ENCODE results near the gene PHF21B. TPM values are rescaled to one million over a fixed set of nuclear protein-coding genes. Genes with fewer than 3 reads are reported as not detected.
"Not testable (repeated sequence)": the region's sequence is repeated elsewhere in the genome, so short reads cannot be mapped to it uniquely, and the experiment has no call there.

The PHF21B gene
- total RNA-seq, 1 donor from 2014 or later = 1.6 TPM

- intact Hi-C loops (cut with DNase I) = no loop called here
- ATAC-seq = no peak
- DNase-seq (ENCODE audit: low spot score) = no peak
These were observed 81.0 kb downstream of the PHF21B start for GRCh38 chr22:44928711-44929358.

- ATAC-seq (no peak), DNase-seq (ENCODE audit: low spot score) (no peak)
- intact Hi-C loops (cut with DNase I) = no loop called here
These were observed 81.7 kb downstream of the PHF21B start for GRCh38 chr22:44928136-44928463.

- DNase-seq (ENCODE audit: low spot score) (no peak), ATAC-seq (no peak)
- intact Hi-C loops (cut with DNase I) = no loop called here
These were observed 82.2 kb downstream of the PHF21B start for GRCh38 chr22:44927463-44928135.

DNA sequence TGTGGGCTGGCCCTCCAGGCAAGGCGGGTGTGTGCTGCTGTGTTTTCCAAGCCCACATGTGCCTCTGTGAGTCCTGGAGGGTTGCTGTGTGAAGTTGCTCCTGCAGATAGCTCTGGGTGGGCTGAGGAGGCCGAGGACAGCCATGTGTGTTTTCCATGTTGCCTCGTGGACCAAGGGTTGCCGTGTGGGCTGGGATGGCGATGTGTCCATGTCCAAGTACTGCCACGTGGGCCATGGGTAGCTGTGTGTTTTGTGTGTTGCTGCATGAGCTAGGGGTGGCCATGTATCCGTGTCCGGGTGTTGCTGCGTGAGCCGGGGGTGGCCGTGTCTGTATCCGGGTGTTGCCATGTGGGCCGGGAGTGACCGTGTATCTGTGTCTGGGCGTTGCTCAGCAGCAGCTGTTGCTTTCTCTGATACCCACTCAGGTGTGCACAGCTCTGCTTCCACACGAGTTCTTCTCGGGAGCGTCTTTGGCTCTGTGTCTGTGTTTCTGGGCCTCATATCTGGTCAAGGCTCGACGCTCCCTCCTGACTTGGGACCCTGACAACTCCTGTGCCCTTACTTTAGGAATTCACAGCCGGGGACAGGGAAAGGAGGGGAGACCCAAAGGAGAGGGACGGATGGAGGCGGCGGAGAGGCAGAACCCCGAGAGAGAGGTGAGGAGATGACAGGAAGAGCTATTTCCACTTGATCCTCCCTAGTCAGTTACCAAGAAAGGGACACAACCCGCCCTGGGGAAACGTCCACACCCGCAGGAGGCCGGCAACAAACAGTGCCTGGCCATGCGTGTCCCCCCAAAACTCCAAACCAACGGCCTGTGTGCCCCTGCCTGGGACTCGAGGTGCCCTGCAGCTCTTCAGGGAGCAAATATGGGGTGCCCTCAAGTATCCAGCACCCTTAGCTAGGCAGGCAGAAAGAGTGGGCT is 83.1 kb downstream of the PHF21B start:
- intact Hi-C loops (cut with DNase I) = no loop called here
- DNase-seq (ENCODE audit: low spot score) (no peak), ATAC-seq (no peak)

- ATAC-seq (no peak), DNase-seq (ENCODE audit: low spot score) (no peak)
- intact Hi-C loops (cut with DNase I) = no loop called here
These were observed 83.7 kb downstream of the PHF21B start for GRCh38 chr22:44926124-44926475.

DNA sequence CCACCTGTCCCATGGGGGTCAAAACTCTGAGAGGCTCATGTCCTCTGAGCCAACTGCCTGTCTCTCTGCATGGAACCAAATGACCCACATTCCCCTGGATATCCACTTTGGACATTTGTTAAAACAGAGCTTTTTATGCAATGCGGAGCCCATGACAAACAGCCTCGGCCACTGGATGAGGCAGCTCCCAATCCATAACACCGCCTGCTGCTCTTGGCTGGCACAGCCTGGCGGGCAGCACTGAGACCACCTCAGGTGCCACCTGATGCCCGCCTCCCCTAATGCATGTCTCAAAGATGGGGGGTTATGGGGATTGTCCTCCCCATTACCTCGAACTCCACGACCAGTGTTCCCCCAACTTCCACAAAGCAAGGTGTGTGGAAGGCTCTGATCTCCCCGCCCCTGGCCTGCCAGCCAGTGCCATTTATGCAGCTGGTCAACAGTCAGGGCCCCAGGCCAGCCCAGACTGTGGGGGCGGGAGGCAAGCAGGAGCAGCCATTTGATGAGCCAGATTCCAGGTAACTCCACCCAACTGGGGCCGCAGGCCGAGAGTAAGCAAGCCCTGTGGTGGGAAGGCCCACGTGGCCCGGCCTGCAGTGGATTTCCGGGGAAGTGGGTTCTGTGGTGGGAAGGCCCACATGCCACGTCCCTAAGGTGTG is 84.2 kb downstream of the PHF21B start:
- no peak for DNase-seq (ENCODE audit: low spot score)
- intact Hi-C loops (cut with DNase I) = no loop called here
- no peak for ATAC-seq

- no peak for DNase-seq (ENCODE audit: low spot score)
- ATAC-seq = no peak
- intact Hi-C loops (cut with DNase I) = no loop called here
These were observed 85.1 kb downstream of the PHF21B start for GRCh38 chr22:44924710-44925109.

- DNase-seq (ENCODE audit: low spot score) = no peak
- intact Hi-C loops (cut with DNase I) = no loop called here
- no peak for ATAC-seq
These were observed 85.7 kb downstream of the PHF21B start for GRCh38 chr22:44924098-44924497.

- ATAC-seq; intact Hi-C loops (cut with DNase I): not testable (repeated sequence)
- DNase-seq (ENCODE audit: low spot score) = peak; percentile 28
These were observed 88.0 kb downstream of the PHF21B start for GRCh38 chr22:44921766-44922165.

DNA sequence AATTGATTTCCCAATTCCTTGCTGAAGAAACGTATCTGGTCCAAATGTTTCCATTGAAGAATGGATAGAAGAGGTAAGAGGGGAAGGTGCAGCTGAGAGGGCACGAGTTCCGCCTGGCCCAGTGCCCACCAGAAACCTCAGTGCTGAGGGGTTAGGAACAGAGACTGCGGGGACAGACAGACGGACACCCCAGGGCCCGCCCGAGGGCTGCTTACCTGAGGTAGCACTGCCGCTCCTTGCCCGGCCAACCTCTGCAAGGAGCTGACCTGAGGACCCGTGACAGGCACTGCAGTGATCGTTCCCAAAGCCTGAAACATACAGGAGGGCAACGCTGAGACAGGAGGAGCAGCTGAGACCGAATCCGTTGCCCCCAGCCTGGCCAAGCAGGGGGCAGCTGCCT is 89.6 kb downstream of the PHF21B start:
- DNase-seq (ENCODE audit: low spot score) (peak; percentile 43), ATAC-seq (no peak)
- intact Hi-C loops (cut with DNase I) = no loop called here

DNA sequence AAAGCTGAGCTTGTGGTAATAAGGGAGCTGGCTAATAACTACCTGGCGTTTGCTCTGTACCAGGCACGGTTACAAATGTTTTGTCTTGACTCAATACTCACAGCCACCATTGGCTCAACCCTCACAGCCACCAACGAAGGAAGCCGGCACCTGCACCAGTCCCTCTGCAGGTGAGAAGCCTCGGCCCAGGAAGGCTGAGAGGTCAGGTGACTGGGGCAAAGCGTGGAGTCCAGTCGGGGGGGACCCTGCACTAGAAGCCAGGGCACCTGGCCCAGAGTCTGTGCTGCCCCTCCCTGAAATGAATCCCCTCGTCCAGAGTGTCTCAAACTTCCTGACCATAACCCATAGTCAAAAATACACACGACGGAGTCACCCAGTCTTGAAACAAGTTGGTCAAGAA is 90.1 kb downstream of the PHF21B start:
- intact Hi-C loops (cut with DNase I) = no loop called here
- ATAC-seq = no peak
- DNase-seq (ENCODE audit: low spot score) = peak; percentile 48

- intact Hi-C loops (cut with DNase I) = no loop called here
- DNase-seq (ENCODE audit: low spot score) (no peak), ATAC-seq (no peak)
These were observed 90.8 kb downstream of the PHF21B start for GRCh38 chr22:44918925-44919392.

DNA sequence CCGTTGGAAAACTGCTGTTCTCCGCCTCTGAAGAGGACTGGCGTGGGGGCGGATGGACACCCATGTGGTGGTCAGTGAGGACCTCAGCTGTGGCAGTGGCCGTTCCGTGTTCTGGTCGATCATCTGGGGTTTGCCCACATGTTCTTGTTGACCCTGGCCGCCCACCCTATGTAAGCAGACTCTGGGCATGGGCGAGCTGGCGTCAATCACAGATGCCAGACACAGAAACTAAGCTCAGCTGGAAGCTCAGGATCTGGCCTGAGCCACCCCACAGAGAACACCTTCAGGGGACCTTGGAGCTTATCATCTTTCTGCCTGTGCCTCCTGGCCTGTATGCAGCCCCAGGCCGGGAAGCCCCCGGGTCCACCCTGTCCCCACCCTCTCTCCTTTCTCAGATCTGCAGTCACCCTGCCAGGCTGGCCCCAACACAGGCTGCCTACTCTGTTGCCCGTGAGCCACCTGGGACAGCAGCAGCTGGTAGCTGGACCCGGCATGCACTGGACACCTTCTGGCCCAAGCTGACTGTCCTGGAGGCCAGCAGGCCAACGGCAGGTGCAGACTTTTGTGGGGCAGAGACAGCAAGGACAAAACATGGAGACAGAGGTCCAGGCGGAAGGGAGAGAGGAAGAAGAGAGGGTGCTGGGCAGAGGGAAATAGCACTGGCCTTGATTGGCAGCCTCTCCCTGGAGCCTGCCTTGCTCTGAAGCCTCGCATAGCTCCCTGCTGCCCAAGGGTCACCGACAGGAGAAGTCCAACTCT is 91.5 kb downstream of the PHF21B start:
- ATAC-seq = no peak
- peak; percentile 52 for DNase-seq (ENCODE audit: low spot score)

DNA sequence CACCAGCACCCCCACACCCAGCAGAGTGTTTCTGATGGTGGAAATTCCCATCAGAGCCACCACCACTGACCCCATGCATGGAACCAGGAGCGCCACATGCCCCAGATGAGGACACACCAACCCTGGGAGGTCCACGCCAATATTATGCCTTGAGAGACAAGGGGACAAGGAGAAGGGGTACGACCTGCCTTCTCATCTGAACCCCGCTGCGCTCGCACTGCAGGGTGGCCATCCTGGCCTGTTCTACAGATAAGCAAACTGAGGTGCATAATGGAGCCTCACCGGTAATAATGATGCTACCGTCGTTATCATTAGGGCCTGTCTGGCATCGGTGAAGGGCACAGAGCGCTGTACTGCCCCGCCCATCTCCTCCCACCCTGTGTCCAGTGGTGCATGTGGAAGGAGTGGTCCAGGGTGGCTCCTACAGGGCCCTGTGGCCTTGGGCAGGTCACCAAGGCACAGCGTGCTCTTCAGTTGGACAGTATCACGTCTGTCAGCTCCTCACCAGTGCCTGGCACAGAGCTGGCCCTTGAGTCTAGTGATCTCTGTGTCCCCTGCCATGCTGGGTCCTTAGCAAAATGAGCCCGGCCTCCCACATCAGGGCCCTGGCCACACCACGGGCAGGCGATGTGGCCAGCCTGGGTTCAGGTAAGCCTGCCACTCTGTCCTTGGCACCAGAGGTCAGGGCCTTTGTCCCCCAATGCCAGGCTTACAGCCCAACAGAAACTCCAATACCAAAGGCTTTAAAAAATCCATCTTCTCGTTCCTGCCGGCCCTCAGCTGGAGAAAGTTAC is 92.2 kb downstream of the PHF21B start:
- intact Hi-C loops (cut with DNase I) = no loop called here
- DNase-seq (ENCODE audit: low spot score) (peak; percentile 23), ATAC-seq (no peak)

More for the DNA sequence above, 91.5 kb downstream of the PHF21B start:
- intact Hi-C loops (cut with DNase I) = no loop called here

DNA sequence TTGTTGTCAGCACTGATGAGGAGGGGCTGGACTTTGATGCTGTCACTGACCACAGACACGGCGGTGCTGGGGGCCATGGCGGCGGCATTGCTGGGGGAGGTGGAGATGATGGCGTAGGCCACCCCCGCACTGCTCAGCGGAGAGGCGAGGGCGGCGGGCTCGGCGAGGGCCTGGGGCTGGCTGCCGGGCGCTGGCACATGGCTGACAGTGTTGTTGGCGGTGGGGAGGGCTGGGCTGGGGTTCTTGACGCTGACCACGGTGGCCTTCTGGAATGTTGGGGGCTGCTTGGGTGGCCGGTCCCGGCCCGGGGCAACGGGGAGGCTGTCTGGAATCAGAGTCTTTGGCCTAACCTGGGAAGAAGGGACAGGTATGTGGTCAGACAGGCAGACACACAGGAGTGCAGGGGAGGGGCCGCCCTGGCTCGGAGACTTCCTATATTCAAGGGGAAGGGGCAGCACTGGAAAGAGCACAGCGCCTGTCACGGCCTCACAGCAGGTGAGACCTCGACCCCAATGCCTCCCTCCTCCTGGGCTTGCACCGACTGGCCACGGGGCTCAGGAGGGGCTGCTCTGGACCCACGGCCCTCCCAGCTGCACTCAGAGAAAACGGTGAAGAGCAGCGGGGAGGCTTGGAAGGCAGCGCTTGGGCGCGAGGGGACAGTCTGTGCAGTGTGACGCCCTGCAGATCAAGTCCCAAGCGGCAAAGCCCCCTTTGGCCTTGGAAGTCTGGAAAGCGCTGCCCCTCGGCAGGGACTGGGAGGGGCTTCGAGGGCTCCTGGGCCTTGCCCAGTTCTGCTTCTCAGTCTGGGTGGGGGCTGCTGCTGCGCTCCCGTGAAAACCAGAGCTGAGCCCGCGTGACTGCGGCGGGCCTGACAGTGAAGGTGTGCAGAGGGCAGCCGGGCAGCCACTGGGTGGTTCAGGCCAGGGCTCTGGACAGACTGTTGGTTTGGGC is 93.2 kb downstream of the PHF21B start:
- intact Hi-C loops (cut with DNase I) = no loop called here
- peak; percentile 51 for DNase-seq (ENCODE audit: low spot score)

GRCh38 chr22:44915441-44915840 is 94.4 kb downstream of the PHF21B start:
- intact Hi-C loops (cut with DNase I) = no loop called here
- ATAC-seq = no peak
- peak; percentile 28 for DNase-seq (ENCODE audit: low spot score)

More for the DNA sequence above, 93.2 kb downstream of the PHF21B start:
- ATAC-seq = no peak

All from sciatic nerve (tissue), 2 donors.